ENCODE measurements around the gene NOS1. TPM values are rescaled to one million over a fixed set of nuclear protein-coding genes. Genes with fewer than 3 reads are reported as not detected.

NOS1 gene
- total and polyA plus RNA-seq, 2 of the 8 experiments (the other 6 are each of a cell fraction or from before 2014, with no cell fraction given), result 1.5 to 2.0 TPM

DNA sequence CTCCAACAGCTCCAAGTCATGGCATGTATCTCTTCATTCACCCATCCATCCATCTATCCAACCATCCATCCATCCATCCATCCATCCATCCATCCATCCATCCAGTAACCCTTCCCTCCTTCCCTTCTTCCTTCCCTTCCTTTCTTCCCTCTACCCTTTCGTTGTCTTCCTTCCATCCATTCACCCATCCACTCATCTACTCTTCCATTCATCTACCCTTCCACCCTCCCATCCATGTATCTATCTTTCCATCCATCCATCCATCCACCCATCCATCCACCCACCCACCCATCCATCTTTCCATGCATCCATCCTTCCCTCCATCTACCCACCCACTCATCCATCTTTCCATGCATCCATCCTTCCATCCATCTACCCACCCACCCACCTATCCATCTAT lies 117.9 kb downstream of the NOS1 start:
- Histone ChIP-seq H3K9ac (replicated peaks in 1 of 4; ENCODE audit: extremely low read depth in 1 of 4, low read depth in 3 of 4, low read length in 3 of 4) (no peak overlapping the region), H2AFZ (ENCODE audit: low read length) (no peak overlapping the region), H3K56ac (replicated peaks; ENCODE audit: insufficient read length, low read depth, low read length) (no peak overlapping the region), H3K4me3 (ENCODE audit: extremely low read depth in 1 of 4, insufficient read depth in 2 of 4, low read depth in 3 of 4, low read length in 4 of 4) (no peak overlapping the region), H3K18ac (ENCODE audit: extremely low read depth, low read length) (no peak overlapping the region), H3K27ac (ENCODE audit: low read depth, low read length) (no peak overlapping the region), H3K4me1 (replicated peaks in 1 of 4; ENCODE audit: control insufficient read depth in 3 of 4, insufficient read depth in 4 of 4, low read length in 3 of 4) (no peaks in the 10 kb centered on the region), H2BK120ac (replicated peaks; ENCODE audit: low read depth, low read length) (no peak overlapping the region), H3K79me1 (ENCODE audit: low read depth, low read length) (no peaks in the 10 kb centered on the region), H3K4me2 (ENCODE audit: insufficient read depth in 1 of 2, low read depth in 2 of 2, low read length in 2 of 2) (no peak overlapping the region), H3K23ac (ENCODE audit: insufficient read length) (no peak overlapping the region), H3K4ac (replicated peaks; ENCODE audit: insufficient read length, low read depth, low read length) (no peak overlapping the region), H4K20me1 (replicated peaks in 1 of 2; ENCODE audit: control insufficient read depth in 1 of 2, insufficient read depth in 2 of 2, low read length in 2 of 2) (no peaks in the 10 kb centered on the region), H3K9me3 (ENCODE audit: insufficient read depth in 2 of 2, low read depth in 1 of 2, low read length in 1 of 2) (no peaks in the 10 kb centered on the region), H4K8ac (ENCODE audit: extremely low read depth, insufficient read depth, low read length) (no peak overlapping the region), H3K36me3 (ENCODE audit: control insufficient read depth in 2 of 4, insufficient read depth in 4 of 4, low read length in 3 of 4) (no peaks in the 10 kb centered on the region), H3K14ac (ENCODE audit: insufficient read length) (no peak overlapping the region), H2BK5ac (ENCODE audit: low read depth, low read length) (no peak overlapping the region), H2BK15ac (ENCODE audit: low read length) (no peak overlapping the region), H3K23me2 (ENCODE audit: low read depth, low read length) (peaks cover 6% of the 10 kb centered on the region; the same call in 1 of the 2 replicates), H2BK20ac (ENCODE audit: low read length) (no peak overlapping the region), H2AK5ac (ENCODE audit: low read depth, low read length) (no peak overlapping the region), H4K91ac (replicated peaks; ENCODE audit: insufficient read length, low read length) (no peak overlapping the region), H3K79me2 (ENCODE audit: control insufficient read depth in 1 of 2, insufficient read depth in 2 of 2, low read length in 2 of 2) (no peaks in the 10 kb centered on the region), H3K27me3 (replicated peaks in 1 of 4; ENCODE audit: control insufficient read depth in 3 of 4, extremely low read depth in 1 of 4, insufficient read depth in 3 of 4, low read length in 3 of 4) (no peaks in the 10 kb centered on the region; a peak in 1 of 7 replicates), H4K5ac (ENCODE audit: insufficient read length, low read depth, low read length) (no peak overlapping the region), H2BK12ac (ENCODE audit: low read depth, low read length) (no peak overlapping the region)
- FAIRE-seq (no peak), DNase-seq (ENCODE audit: low read depth in 1 of 2, low spot score in 2 of 2) (no peak)
- ChIA-PET CTCF (ENCODE audit: partially characterized antibody) (interaction anchor here (1.7 kb wide), 1 partner anchor 11 kb away, joined by 5 read pairs; no protein-coding TSS in a partner anchor), POLR2A (ENCODE audit: partially characterized antibody) (no interaction called here)
- no peak for TF ChIP-seq CTBP2 (IDR thresholded peaks at IDR 0.05; ENCODE audit: borderline replicate concordance, insufficient read depth, insufficient read length, low read length)
- no peak for TF ChIP-seq CEBPB (IDR thresholded peaks at IDR 0.05; ENCODE audit: low read depth, low read length)
- no peak for TF ChIP-seq NRF1 (IDR thresholded peaks at IDR 0.05; ENCODE audit: low read depth, low read length)
- no peak for TF ChIP-seq HDAC2 (IDR thresholded peaks at IDR 0.05; ENCODE audit: borderline replicate concordance in 1 of 2, low read depth in 2 of 2, low read length in 2 of 2)
- TF ChIP-seq GTF2F1 (IDR thresholded peaks at IDR 0.05; ENCODE audit: borderline replicate concordance, low read depth, low read length), result no peak
- TF ChIP-seq TEAD4 (IDR thresholded peaks at IDR 0.05; ENCODE audit: low read depth, low read length), result no peak
- TF ChIP-seq HDAC6 (IDR thresholded peaks at IDR 0.05; ENCODE audit: low read depth, low read length), result no peak
- TF ChIP-seq CHD2 (IDR thresholded peaks at IDR 0.05; ENCODE audit: low read length), result no peak
- TF ChIP-seq GABPA (IDR thresholded peaks at IDR 0.05; ENCODE audit: borderline replicate concordance, insufficient read depth, low read length), result no peak
- WGBS, 2 experiments (ENCODE audit: extremely low coverage in 1 of 2, insufficient coverage in 1 of 2, insufficient read length in 1 of 2, insufficient replicate concordance in 2 of 2, low coverage in 1 of 2, low lambda C conversion rate in 2 of 2, missing lambda C conversion rate in 1 of 2), result 100% methylated on average over 1 of the region's 1 CpG

All from H1 (cell line).